GM13976 (cell line): ENCODE results near the gene SAMD1.

Experiments used
- DNase-seq: peaks from one replicate; pipeline ENCODE4 v3.0.0; 2012; ENCODE audit warnings: low spot score
- in situ Hi-C: fragments of 300-500 bp; cut with MboI; formaldehyde crosslinking; loops from one replicate; pipeline ENCODE4 v1.12.0; 2022; ENCODE audit warnings: low sequenced_read_pairs, mixed read lengths, inconsistent platforms; ENCODE audit not compliant: unreplicated experiment
- TF ChIP-seq, protein P1 (sequence below): IDR thresholded peaks from 2 replicates; pipeline ENCODE4 v1.5.1; 2012; ENCODE audit warnings: borderline replicate concordance, mild to moderate bottlenecking; ENCODE audit not compliant: insufficient read depth; ENCODE audit errors: extremely low read depth, missing control alignments, control extremely low read depth

SAMD1 gene

DNA sequence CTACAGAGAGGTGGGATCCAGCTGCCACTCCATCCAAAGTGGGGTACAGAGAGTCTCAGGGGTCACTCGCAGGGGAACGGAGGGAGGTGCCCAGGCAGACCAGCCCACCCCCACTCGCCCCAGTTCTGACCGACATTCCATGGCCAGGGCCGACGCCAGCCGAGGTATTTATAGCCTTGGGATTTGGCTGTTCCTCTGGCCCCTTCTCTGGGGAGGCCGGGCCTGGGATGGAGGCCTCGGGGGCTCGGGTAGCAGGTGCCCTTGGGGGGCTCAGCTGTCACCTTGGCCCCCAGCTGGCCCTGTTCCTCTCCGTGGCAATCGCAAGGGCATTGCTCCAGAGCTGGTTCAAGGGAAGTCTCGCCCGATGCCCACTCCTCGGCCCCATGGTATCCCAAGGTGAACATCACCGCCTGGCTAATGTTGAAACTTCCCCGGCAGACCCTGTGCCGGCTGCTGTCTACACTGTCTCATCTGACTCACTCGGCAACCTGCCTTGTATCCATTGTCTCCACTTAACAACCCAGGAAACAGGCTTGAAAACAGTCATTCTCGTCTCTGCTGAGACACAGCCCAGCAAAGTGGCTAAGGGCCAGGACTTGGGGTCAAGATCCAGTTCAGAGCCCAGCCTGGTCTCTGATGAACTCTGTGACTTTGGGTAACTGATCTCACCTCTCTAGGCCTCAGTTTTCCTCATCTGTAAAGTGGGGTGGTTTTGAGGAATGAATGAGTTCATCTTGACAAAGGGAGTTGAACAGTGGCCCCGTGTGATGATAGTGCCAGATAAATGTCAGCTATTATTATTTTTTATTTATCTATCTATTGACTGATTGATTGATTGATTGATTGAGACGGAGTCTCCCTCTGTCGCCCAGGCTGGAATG, 17.3 kb upstream of the SAMD1 start:
- DNase-seq: no peak
- TF ChIP-seq, protein P1, sequence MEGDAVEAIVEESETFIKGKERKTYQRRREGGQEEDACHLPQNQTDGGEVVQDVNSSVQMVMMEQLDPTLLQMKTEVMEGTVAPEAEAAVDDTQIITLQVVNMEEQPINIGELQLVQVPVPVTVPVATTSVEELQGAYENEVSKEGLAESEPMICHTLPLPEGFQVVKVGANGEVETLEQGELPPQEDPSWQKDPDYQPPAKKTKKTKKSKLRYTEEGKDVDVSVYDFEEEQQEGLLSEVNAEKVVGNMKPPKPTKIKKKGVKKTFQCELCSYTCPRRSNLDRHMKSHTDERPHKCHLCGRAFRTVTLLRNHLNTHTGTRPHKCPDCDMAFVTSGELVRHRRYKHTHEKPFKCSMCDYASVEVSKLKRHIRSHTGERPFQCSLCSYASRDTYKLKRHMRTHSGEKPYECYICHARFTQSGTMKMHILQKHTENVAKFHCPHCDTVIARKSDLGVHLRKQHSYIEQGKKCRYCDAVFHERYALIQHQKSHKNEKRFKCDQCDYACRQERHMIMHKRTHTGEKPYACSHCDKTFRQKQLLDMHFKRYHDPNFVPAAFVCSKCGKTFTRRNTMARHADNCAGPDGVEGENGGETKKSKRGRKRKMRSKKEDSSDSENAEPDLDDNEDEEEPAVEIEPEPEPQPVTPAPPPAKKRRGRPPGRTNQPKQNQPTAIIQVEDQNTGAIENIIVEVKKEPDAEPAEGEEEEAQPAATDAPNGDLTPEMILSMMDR: no peak
- in situ Hi-C loops: no loop called here

DNA sequence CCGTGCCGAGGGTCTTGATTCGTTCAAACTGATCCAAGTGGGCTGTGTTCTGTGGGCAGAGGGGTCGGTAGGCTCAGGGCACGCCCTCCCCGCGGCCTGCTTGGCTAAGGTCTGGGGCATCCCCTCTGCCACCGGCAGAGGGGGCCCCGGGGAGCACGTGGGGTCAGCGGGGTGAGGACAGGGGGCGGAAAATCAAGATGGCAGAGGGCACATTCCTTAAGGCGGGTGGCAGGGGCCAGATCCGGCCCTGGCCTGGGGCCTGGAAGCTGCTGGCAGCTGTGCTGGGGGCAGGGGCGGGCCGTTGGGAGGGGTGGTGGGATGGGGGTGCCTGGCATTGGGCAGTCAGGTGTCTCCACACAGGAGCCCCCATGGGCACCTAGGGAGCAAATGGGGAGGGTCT, 16.3 kb upstream of the SAMD1 start:
- no peak for DNase-seq
- in situ Hi-C loops: no loop called here

DNA sequence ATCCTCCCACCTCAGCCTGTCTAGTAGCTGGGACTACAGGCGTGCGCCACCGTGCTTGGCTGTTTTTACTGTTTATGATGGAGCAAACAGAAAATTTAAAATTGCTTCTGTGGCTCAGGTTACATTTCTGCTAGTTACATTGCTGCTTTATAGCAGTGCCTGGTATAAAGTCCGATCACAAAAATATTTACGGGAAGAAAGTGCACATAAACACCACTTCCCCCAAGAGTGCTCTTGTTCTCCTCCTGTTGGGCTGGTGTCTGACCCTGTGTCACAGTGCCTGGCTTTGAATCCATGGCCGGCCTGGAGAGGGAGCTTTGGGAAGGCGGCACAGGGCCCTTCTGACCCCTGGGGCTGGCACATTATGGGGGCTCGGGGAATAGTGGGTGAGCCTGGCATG, 15.1 kb upstream of the SAMD1 start:
- TF ChIP-seq, protein P1: no peak
- in situ Hi-C loops: no loop called here
- no peak for DNase-seq

More for the DNA sequence above, 16.3 kb upstream of the SAMD1 start:
- TF ChIP-seq, protein P1: no peak

DNA sequence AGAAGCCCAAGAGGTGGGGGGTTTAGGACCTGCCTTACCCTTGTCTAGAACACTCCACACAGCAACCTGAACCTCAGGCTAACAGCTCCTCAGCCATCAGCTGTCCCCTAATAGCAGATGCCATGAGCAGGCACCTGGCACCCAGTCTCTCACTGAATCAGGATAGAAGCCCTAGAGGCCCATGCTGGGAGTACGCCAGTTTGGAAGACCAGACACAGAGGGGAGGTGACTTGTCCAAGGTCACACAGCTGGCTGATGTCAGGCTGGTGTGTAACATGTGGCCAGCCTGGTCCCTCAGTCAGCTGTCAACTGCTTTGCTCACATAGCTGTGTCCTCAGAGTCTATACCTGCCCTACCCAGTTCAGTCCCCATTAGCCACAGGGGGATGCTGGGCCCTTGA, 12.8 kb upstream of the SAMD1 start:
- TF ChIP-seq, protein P1: no peak
- in situ Hi-C loops: no loop called here
- DNase-seq: no peak

DNA sequence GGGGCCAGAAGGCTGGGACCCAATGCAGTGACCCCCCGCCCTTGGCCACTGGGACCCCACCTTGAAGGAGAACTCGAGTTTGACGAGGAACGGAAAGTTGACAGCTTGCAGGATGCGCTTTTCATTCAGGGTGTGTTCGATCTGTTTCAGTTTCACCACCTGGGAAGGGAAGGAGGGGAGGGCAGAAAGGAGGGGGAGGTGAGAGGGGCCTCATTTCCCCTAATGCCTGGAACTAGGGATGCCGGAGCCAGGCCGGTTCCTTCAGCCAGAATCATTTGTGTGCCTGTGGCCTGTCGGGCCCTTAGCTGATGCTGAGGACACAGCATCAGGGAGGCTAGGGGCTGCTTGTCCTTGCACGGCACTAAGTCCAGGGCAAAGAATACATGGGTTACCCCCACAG, 12.2 kb upstream of the SAMD1 start:
- TF ChIP-seq, protein P1: no peak
- in situ Hi-C loops: no loop called here
- DNase-seq: no peak

DNA sequence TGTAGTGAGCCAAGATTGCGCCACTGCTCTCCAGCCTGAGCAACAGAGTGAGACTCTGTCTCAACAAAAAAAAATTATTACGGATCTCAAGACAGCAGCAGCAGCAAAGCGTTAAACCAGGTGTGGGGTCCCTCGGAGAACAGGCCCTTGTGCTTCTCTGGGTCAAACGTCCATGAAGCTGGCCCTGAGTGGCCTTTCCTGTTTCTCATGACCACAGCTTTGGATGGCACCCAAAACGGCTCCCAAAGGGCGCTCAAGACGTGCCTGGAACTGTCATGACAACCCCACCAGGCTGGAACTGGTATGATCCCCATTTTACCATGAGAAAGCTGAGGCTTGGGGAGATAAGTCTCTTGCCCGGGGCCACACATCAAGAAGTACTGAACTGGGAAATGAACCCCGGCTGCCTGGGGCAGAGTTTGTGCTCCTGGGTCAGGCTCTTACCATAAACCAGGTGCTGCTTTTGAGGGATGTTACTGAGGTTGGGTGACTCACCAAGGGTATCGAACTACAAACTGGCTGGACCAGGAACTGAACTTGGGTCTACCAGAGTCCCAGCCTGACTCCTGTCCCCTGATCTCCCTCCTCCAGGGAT, 11.6 kb upstream of the SAMD1 start:
- TF ChIP-seq, protein P1: no peak
- in situ Hi-C loops: no loop called here
- DNase-seq: no peak
